Measurements from ENCODE around the gene GNPDA2. TPM values are rescaled to one million over a fixed set of nuclear protein-coding genes. Genes with fewer than 3 reads are reported as not detected.

GNPDA2 gene
- total RNA-seq (2014; rRNA removed; shearing (Covaris generic)) (31.8 and 44.1 TPM in 2 replicates), polyA plus RNA-seq (2016; fragmentation: Nextera tagmentation; extraction: Ambion mirVana) (38.0 and 40.7 TPM in 2 replicates)

- H3K4me3 ChIP-seq = peak within 1 kb of the TSS; percentile 77
- H3K4me2 ChIP-seq (ENCODE audit: unreplicated experiment) = peak within 1 kb of the TSS; percentile 97
- 1% methylated on average over 51 to 54 of the region's 65 CpGs for WGBS, 2 experiments (ENCODE audit: low coverage in 1 of 2, low lambda C conversion rate in 2 of 2, missing lambda C conversion rate in 2 of 2)
- H4K20me1 ChIP-seq (ENCODE audit: insufficient read depth) = no peaks in the 10 kb centered on the region
- TF ChIP-seq EZH2phosphoT487 (IDR thresholded peaks at IDR 0.05; ENCODE audit: insufficient read depth, low read depth) (no peak), EZH2 (IDR thresholded peaks at IDR 0.05; ENCODE audit: insufficient read depth, poor library complexity, severe bottlenecking) (no peak)
- in situ Hi-C loops (cut with MboI) = no loop called here
- peak within 1 kb of the TSS; percentile 60 for H3K27ac ChIP-seq
- peak within 1 kb of the TSS; percentile 99 for H2AFZ ChIP-seq
- H3K36me3 ChIP-seq (ENCODE audit: low read depth) = no peaks in the 10 kb centered on the region
- no peaks in the 10 kb centered on the region for H3F3A ChIP-seq (ENCODE audit: insufficient read depth)
- H3K9ac ChIP-seq = peak within 1 kb of the TSS; percentile 87
- H3K79me2 ChIP-seq (ENCODE audit: insufficient read depth) = peaks cover 50% of the 10 kb centered on the region
- no peaks in the 10 kb centered on the region for H3K9me2 ChIP-seq (ENCODE audit: insufficient read depth)
- H3K9me3 ChIP-seq (ENCODE audit: low read depth) = no peaks in the 10 kb centered on the region
- no peaks in the 10 kb centered on the region for H3K27me3 ChIP-seq (replicated peaks; ENCODE audit: insufficient read depth)
- DNase-seq = peak; percentile 93
- H3K4me1 ChIP-seq (ENCODE audit: insufficient read depth) = peaks cover 12% of the 10 kb centered on the region; the same call in 1 of the 2 replicates
Observed at GRCh38 chr4:44726038-44726871, at the start of gene GNPDA2. TSS of gene GNPDA2 (minus strand) at chr4:44726556. CDS start at chr4:44722207, 4,349 bp downstream.

DNA sequence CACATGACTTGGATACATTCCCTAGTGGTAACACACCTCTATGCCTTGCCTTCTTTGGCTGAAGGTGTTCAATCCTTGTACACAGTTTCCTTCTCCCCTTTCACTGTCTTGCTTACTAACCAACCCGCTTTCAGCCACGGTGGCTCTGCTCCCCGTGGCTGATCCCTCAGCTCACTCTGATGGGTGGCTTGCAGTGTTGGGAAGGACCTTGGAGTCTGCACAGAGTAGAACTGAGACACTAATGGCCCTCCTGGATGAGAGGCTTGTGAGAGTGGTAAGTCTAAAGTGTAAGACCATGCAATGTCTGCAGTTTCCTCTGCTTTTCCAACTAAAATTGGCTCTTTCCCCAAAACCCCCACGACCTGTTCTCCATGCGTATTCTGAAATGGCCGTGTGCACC, 46.0 kb upstream of the GNPDA2 start:
- H3K27me3 ChIP-seq (replicated peaks; ENCODE audit: insufficient read depth) = no peaks in the 10 kb centered on the region
- H4K20me1 ChIP-seq (ENCODE audit: insufficient read depth) = no peaks in the 10 kb centered on the region
- no peak overlapping the region for H3K4me3 ChIP-seq
- no peak overlapping the region for H2AFZ ChIP-seq
- H3K9me2 ChIP-seq (ENCODE audit: insufficient read depth) = no peaks in the 10 kb centered on the region
- DNase-seq = no peak
- H3K4me1 ChIP-seq (ENCODE audit: insufficient read depth) = no peaks in the 10 kb centered on the region
- no peak overlapping the region for H3K9ac ChIP-seq
- no peaks in the 10 kb centered on the region for H3K36me3 ChIP-seq (ENCODE audit: low read depth)
- no peak overlapping the region for H3K4me2 ChIP-seq (ENCODE audit: unreplicated experiment)
- in situ Hi-C loops (cut with MboI) = loop anchor here (25.0 kb wide), 1 partner anchor 1490 kb away; no protein-coding TSS in a partner anchor
- TF ChIP-seq EZH2phosphoT487 (IDR thresholded peaks at IDR 0.05; ENCODE audit: insufficient read depth, low read depth) = no peak
- no peak for TF ChIP-seq EZH2 (IDR thresholded peaks at IDR 0.05; ENCODE audit: insufficient read depth, poor library complexity, severe bottlenecking)
- no peaks in the 10 kb centered on the region for H3F3A ChIP-seq (ENCODE audit: insufficient read depth)
- no peak overlapping the region for H3K27ac ChIP-seq
- 45 to 49% methylated on average over 6 of the region's 6 CpGs for WGBS, 2 experiments (ENCODE audit: low coverage in 1 of 2, low lambda C conversion rate in 2 of 2, missing lambda C conversion rate in 2 of 2)
- H3K79me2 ChIP-seq (ENCODE audit: insufficient read depth) = no peaks in the 10 kb centered on the region
- no peaks in the 10 kb centered on the region for H3K9me3 ChIP-seq (ENCODE audit: low read depth)

DNA sequence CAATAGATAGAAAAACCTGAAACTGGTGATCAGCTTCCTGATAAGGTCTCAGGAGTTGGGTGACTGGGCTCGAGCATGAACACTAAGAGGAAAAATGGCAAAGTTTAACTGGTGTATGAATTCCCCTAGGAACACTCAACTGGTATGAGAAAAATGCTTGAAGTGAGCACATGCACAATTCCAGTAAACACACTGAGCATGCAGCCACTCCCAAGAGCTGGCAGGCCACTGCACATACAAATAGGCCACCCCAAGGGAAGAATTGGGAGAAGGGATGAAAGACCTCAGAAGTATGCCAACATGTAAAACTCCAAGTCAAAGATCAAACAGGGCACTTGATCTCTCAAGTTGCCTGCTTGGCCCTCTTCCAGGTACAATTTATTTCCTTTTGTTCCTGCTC, 45.4 kb upstream of the GNPDA2 start:
- DNase-seq = peak; percentile 3
- H3K27me3 ChIP-seq (replicated peaks; ENCODE audit: insufficient read depth) = no peaks in the 10 kb centered on the region
- no peak for TF ChIP-seq EZH2 (IDR thresholded peaks at IDR 0.05; ENCODE audit: insufficient read depth, poor library complexity, severe bottlenecking)
- no peak for TF ChIP-seq EZH2phosphoT487 (IDR thresholded peaks at IDR 0.05; ENCODE audit: insufficient read depth, low read depth)
- no peak overlapping the region for H3K27ac ChIP-seq
- no peaks in the 10 kb centered on the region for H3K79me2 ChIP-seq (ENCODE audit: insufficient read depth)
- no peak overlapping the region for H2AFZ ChIP-seq
- in situ Hi-C loops (cut with MboI) = loop anchor here (25.0 kb wide), 1 partner anchor 1491 kb away; no protein-coding TSS in a partner anchor
- WGBS, 2 experiments (ENCODE audit: low coverage in 1 of 2, low lambda C conversion rate in 2 of 2, missing lambda C conversion rate in 2 of 2) = 5 to 8% methylated on average over 1 of the region's 1 CpG
- no peak overlapping the region for H3K4me2 ChIP-seq (ENCODE audit: unreplicated experiment)
- H3K4me3 ChIP-seq = no peak overlapping the region
- no peak overlapping the region for H3K9ac ChIP-seq
- no peaks in the 10 kb centered on the region for H3K9me2 ChIP-seq (ENCODE audit: insufficient read depth)
- H3K9me3 ChIP-seq (ENCODE audit: low read depth) = no peaks in the 10 kb centered on the region
- H4K20me1 ChIP-seq (ENCODE audit: insufficient read depth) = no peaks in the 10 kb centered on the region
- H3K4me1 ChIP-seq (ENCODE audit: insufficient read depth) = no peaks in the 10 kb centered on the region
- H3F3A ChIP-seq (ENCODE audit: insufficient read depth) = no peaks in the 10 kb centered on the region
- H3K36me3 ChIP-seq (ENCODE audit: low read depth) = no peaks in the 10 kb centered on the region

DNA sequence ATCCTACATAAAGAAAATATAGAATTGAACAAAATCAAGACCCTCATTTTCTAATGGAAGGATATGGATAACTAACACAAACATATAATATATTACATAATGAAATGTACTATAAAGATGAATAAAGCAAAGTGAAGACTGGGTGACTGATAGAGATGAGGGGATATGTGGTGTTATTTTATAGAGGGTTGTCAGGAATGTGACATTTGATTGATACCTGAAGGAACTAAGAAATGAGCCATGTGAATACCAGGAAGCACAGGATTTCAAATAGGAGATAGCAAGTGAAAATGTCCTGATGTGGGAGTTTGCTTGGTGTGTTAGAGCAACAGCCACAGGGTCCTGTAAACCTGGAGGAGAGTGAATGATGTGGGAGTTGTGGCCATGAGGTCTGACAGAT, 40.1 kb upstream of the GNPDA2 start:
- TF ChIP-seq EZH2phosphoT487 (IDR thresholded peaks at IDR 0.05; ENCODE audit: insufficient read depth, low read depth) (no peak), EZH2 (IDR thresholded peaks at IDR 0.05; ENCODE audit: insufficient read depth, poor library complexity, severe bottlenecking) (no peak)
- no peak overlapping the region for H3K27ac ChIP-seq
- H3K9me2 ChIP-seq (ENCODE audit: insufficient read depth) = no peaks in the 10 kb centered on the region
- no peak overlapping the region for H2AFZ ChIP-seq
- H3K4me1 ChIP-seq (ENCODE audit: insufficient read depth) = no peaks in the 10 kb centered on the region
- H3F3A ChIP-seq (ENCODE audit: insufficient read depth) = no peaks in the 10 kb centered on the region
- in situ Hi-C loops (cut with MboI) = loop anchor here (25.0 kb wide), 1 partner anchor 1496 kb away; no protein-coding TSS in a partner anchor
- no peaks in the 10 kb centered on the region for H3K27me3 ChIP-seq (replicated peaks; ENCODE audit: insufficient read depth)
- no peak for DNase-seq
- H3K9me3 ChIP-seq (ENCODE audit: low read depth) = no peaks in the 10 kb centered on the region
- H3K36me3 ChIP-seq (ENCODE audit: low read depth) = no peaks in the 10 kb centered on the region
- no peaks in the 10 kb centered on the region for H3K79me2 ChIP-seq (ENCODE audit: insufficient read depth)
- no peak overlapping the region for H3K4me3 ChIP-seq
- no peak overlapping the region for H3K4me2 ChIP-seq (ENCODE audit: unreplicated experiment)
- no peaks in the 10 kb centered on the region for H4K20me1 ChIP-seq (ENCODE audit: insufficient read depth)
- no peak overlapping the region for H3K9ac ChIP-seq
